ENCODE measurements around the gene GNAI3. TPM values are rescaled to one million over a fixed set of nuclear protein-coding genes. Genes with fewer than 3 reads are reported as not detected.

The GNAI3 gene
- total and polyA plus RNA-seq, 2 of the 13 experiments (the other 11 are each of a cell fraction or from before 2014, with no cell fraction given), result 4.3 to 9.0 TPM

DNA sequence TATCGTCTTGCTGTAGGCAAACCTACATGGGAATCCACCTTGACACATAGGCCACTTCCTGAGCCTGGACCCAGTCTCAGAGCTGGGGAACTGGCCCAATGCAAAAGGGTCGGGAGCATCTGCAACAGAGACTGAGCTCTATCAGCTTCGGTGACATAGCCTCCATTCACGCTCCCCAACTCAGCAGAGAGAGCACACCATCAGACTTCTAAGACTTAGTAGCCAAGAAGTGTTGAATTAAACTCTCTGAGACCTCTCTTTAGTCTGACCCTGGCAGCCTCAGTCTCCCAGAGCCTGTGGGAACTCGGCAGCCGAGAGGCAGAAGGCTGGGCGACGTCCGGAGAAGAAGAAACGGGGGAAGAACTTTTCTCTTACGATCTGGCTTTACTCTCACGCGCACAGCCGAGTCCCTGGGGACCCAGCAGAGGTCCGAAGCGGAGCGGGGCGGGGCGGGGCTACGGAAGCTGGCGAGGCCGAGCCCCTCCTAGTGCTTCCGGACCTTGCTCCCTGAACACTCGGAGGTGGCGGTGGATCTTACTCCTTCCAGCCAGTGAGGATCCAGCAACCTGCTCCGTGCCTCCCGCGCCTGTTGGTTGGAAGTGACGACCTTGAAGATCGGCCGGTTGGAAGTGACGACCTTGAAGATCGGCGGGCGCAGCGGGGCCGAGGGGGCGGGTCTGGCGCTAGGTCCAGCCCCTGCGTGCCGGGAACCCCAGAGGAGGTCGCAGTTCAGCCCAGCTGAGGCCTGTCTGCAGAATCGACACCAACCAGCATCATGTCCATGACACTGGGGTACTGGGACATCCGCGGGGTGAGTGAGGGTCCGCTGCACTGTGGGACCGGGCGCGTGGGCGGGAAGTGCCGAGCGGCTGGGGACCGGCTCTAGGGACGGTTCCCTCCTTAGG is 107.5 kb downstream of the GNAI3 start, which contains the start of gene GSTM4 (continued):
- TF ChIP-seq ZNF317 (CRISPR knock-in tag; IDR thresholded peaks at IDR 0.05) (peak; percentile 57), ZNF383 (CRISPR knock-in tag; IDR thresholded peaks at IDR 0.05; ENCODE audit: borderline replicate concordance) (no peak), CREM (IDR thresholded peaks at IDR 0.05) (0 out of 2 replicates have a peak, but pooled peaks have one; percentile 20), CREM (CRISPR knock-in tag; IDR thresholded peaks at IDR 0.05) (no peak), REL (CRISPR knock-in tag; conservative IDR thresholded peaks at IDR 0.05) (no peak), ZBTB3 (CRISPR knock-in tag; IDR thresholded peaks at IDR 0.05; ENCODE audit: borderline replicate concordance, low read depth) (0 out of 2 replicates have a peak, but pooled peaks have one; percentile 58), SATB2 (CRISPR knock-in tag; IDR thresholded peaks at IDR 0.05) (no peak), PHB2 (IDR thresholded peaks at IDR 0.05; ENCODE audit: partially characterized antibody) (no peak), NFYC (CRISPR knock-in tag; IDR thresholded peaks at IDR 0.05) (no peak), ZNF235 (CRISPR knock-in tag; IDR thresholded peaks at IDR 0.05; ENCODE audit: borderline replicate concordance) (0 out of 2 replicates have a peak, but pooled peaks have one; percentile 61), ATAD3A (CRISPR knock-in tag; IDR thresholded peaks at IDR 0.05) (no peak), PAX8 (CRISPR knock-in tag; IDR thresholded peaks at IDR 0.05; ENCODE audit: borderline replicate concordance) (0 out of 2 replicates have a peak, but pooled peaks have one; percentile 67), KDM5A (IDR thresholded peaks at IDR 0.05; ENCODE audit: borderline replicate concordance, low read length) (0 out of 2 replicates have a peak, but pooled peaks have one; percentile 22), ZNF563 (CRISPR knock-in tag; IDR thresholded peaks at IDR 0.05) (peak; percentile 43), ZMYM3 (CRISPR knock-in tag; IDR thresholded peaks at IDR 0.05) (peak; percentile 64; the same call in 1 of the 2 replicates), MTA3 (CRISPR knock-in tag; IDR thresholded peaks at IDR 0.05) (no peak), ZNF136 (CRISPR knock-in tag; IDR thresholded peaks at IDR 0.05; ENCODE audit: low read depth) (no peak), KLF13 (CRISPR knock-in tag; IDR thresholded peaks at IDR 0.05) (no peak), IRX3 (CRISPR knock-in tag; IDR thresholded peaks at IDR 0.05; ENCODE audit: borderline replicate concordance, low read depth) (no peak)
- TF ChIP-seq, protein P1, sequence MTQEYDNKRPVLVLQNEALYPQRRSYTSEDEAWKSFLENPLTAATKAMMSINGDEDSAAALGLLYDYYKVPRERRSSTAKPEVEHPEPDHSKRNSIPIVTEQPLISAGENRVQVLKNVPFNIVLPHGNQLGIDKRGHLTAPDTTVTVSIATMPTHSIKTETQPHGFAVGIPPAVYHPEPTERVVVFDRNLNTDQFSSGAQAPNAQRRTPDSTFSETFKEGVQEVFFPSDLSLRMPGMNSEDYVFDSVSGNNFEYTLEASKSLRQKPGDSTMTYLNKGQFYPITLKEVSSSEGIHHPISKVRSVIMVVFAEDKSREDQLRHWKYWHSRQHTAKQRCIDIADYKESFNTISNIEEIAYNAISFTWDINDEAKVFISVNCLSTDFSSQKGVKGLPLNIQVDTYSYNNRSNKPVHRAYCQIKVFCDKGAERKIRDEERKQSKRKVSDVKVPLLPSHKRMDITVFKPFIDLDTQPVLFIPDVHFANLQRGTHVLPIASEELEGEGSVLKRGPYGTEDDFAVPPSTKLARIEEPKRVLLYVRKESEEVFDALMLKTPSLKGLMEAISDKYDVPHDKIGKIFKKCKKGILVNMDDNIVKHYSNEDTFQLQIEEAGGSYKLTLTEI (CRISPR knock-in tag; conservative IDR thresholded peaks at IDR 0.05), result no peak
- TF ChIP-seq, protein P2, sequence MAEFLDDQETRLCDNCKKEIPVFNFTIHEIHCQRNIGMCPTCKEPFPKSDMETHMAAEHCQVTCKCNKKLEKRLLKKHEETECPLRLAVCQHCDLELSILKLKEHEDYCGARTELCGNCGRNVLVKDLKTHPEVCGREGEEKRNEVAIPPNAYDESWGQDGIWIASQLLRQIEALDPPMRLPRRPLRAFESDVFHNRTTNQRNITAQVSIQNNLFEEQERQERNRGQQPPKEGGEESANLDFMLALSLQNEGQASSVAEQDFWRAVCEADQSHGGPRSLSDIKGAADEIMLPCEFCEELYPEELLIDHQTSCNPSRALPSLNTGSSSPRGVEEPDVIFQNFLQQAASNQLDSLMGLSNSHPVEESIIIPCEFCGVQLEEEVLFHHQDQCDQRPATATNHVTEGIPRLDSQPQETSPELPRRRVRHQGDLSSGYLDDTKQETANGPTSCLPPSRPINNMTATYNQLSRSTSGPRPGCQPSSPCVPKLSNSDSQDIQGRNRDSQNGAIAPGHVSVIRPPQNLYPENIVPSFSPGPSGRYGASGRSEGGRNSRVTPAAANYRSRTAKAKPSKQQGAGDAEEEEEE (CRISPR knock-in tag; IDR thresholded peaks at IDR 0.05; ENCODE audit: borderline replicate concordance), result no peak
- TF ChIP-seq, protein P3, sequence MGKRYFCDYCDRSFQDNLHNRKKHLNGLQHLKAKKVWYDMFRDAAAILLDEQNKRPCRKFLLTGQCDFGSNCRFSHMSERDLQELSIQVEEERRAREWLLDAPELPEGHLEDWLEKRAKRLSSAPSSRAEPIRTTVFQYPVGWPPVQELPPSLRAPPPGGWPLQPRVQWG (CRISPR knock-in tag; IDR thresholded peaks at IDR 0.05; ENCODE audit: borderline replicate concordance, low read depth), result no peak
- TF ChIP-seq, protein P4, sequence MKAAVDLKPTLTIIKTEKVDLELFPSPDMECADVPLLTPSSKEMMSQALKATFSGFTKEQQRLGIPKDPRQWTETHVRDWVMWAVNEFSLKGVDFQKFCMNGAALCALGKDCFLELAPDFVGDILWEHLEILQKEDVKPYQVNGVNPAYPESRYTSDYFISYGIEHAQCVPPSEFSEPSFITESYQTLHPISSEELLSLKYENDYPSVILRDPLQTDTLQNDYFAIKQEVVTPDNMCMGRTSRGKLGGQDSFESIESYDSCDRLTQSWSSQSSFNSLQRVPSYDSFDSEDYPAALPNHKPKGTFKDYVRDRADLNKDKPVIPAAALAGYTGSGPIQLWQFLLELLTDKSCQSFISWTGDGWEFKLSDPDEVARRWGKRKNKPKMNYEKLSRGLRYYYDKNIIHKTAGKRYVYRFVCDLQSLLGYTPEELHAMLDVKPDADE (CRISPR knock-in tag; IDR thresholded peaks at IDR 0.05), result no peak
